H1 (cell line): ENCODE data around the gene RGS9BP. TPM values are rescaled to one million over a fixed set of nuclear protein-coding genes. Genes with fewer than 3 reads are reported as not detected.

Experiments
- ASH2L ChIP-seq: fragments of 200-600, 300-600 bp; sonication (generic); IDR thresholded peaks from one replicate; pipeline ENCODE4 v1.7.1; 2017; ENCODE audit warnings: low read length
- KDM5A ChIP-seq: fragments of 200-600 bp; IDR thresholded peaks from 2 replicates; pipeline ENCODE4 v1.7.1; 2012; ENCODE audit warnings: mild to moderate bottlenecking, low read length, inconsistent platforms, mixed read lengths
- SP2 ChIP-seq: IDR thresholded peaks from 2 replicates; pipeline ENCODE4 v1.6.1; 2012; ENCODE audit warnings: mild to moderate bottlenecking, low read length, inconsistent platforms
- TEAD4 ChIP-seq: IDR thresholded peaks from 2 replicates; pipeline ENCODE4 v1.6.1; 2012; ENCODE audit warnings: low read depth, low read length, inconsistent platforms, mixed read lengths
- polyA plus RNA-seq, 7 experiments: library from polyadenylated mRNA; depleted of rRNA in 3 of 7; stranded (reverse) in 5 of 7; unstranded in 2 of 7; fragments of >200 nt in 5 of 7; fragments of 200-250 nt in 2 of 7; gene quantifications; 1 replicate in 5 of 7; 2 replicates in 1 of 7; 4 replicates in 1 of 7; pipeline versions ENCODE4 v1.2.1 to v1.2.3, GENCODE V29; 2011 to 2013; ENCODE audit warnings: missing spikeins in 2 of 7, mixed read lengths in 2 of 7
- total RNA-seq: library from RNA; stranded (reverse); fragmentation: NEBNext Ultra II Directional; extraction: Animal tissue kit (Norgen Biotek cat#: 25700); gene quantifications from 2 replicates; pipeline ENCODE4 v1.2.1, GENCODE V29; 2021
- TF ChIP-seq, protein P1 (sequence below): fragments of 300-600 bp; sonication (generic); IDR thresholded peaks from 2 replicates; pipeline ENCODE4 v1.7.1; 2012; ENCODE audit warnings: low read length, moderate library complexity, mild to moderate bottlenecking, inconsistent platforms; ENCODE audit not compliant: insufficient replicate concordance

RGS9BP gene
- total and polyA plus RNA-seq, 2 of the 8 experiments (the other 6 are each of a cell fraction or from before 2014, with no cell fraction given) = 0.11 to 0.26 TPM

DNA sequence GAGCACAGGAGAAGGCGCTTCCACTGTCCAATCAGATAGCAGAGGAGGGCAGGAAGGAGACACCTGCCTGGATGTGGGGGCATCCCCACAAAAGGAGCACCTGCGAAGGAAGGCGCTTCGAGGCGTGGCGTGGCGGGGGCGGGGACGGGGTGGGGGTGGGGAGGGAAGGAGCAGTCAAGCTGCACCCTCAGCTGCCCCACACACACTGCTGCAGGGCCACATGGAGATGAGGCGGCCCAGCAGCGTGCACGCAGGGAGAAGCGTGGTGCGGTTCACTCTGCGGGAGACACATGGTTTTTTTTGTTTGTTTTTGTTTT is 22.1 kb upstream of the RGS9BP start (continued):
- TF ChIP-seq, protein P1, sequence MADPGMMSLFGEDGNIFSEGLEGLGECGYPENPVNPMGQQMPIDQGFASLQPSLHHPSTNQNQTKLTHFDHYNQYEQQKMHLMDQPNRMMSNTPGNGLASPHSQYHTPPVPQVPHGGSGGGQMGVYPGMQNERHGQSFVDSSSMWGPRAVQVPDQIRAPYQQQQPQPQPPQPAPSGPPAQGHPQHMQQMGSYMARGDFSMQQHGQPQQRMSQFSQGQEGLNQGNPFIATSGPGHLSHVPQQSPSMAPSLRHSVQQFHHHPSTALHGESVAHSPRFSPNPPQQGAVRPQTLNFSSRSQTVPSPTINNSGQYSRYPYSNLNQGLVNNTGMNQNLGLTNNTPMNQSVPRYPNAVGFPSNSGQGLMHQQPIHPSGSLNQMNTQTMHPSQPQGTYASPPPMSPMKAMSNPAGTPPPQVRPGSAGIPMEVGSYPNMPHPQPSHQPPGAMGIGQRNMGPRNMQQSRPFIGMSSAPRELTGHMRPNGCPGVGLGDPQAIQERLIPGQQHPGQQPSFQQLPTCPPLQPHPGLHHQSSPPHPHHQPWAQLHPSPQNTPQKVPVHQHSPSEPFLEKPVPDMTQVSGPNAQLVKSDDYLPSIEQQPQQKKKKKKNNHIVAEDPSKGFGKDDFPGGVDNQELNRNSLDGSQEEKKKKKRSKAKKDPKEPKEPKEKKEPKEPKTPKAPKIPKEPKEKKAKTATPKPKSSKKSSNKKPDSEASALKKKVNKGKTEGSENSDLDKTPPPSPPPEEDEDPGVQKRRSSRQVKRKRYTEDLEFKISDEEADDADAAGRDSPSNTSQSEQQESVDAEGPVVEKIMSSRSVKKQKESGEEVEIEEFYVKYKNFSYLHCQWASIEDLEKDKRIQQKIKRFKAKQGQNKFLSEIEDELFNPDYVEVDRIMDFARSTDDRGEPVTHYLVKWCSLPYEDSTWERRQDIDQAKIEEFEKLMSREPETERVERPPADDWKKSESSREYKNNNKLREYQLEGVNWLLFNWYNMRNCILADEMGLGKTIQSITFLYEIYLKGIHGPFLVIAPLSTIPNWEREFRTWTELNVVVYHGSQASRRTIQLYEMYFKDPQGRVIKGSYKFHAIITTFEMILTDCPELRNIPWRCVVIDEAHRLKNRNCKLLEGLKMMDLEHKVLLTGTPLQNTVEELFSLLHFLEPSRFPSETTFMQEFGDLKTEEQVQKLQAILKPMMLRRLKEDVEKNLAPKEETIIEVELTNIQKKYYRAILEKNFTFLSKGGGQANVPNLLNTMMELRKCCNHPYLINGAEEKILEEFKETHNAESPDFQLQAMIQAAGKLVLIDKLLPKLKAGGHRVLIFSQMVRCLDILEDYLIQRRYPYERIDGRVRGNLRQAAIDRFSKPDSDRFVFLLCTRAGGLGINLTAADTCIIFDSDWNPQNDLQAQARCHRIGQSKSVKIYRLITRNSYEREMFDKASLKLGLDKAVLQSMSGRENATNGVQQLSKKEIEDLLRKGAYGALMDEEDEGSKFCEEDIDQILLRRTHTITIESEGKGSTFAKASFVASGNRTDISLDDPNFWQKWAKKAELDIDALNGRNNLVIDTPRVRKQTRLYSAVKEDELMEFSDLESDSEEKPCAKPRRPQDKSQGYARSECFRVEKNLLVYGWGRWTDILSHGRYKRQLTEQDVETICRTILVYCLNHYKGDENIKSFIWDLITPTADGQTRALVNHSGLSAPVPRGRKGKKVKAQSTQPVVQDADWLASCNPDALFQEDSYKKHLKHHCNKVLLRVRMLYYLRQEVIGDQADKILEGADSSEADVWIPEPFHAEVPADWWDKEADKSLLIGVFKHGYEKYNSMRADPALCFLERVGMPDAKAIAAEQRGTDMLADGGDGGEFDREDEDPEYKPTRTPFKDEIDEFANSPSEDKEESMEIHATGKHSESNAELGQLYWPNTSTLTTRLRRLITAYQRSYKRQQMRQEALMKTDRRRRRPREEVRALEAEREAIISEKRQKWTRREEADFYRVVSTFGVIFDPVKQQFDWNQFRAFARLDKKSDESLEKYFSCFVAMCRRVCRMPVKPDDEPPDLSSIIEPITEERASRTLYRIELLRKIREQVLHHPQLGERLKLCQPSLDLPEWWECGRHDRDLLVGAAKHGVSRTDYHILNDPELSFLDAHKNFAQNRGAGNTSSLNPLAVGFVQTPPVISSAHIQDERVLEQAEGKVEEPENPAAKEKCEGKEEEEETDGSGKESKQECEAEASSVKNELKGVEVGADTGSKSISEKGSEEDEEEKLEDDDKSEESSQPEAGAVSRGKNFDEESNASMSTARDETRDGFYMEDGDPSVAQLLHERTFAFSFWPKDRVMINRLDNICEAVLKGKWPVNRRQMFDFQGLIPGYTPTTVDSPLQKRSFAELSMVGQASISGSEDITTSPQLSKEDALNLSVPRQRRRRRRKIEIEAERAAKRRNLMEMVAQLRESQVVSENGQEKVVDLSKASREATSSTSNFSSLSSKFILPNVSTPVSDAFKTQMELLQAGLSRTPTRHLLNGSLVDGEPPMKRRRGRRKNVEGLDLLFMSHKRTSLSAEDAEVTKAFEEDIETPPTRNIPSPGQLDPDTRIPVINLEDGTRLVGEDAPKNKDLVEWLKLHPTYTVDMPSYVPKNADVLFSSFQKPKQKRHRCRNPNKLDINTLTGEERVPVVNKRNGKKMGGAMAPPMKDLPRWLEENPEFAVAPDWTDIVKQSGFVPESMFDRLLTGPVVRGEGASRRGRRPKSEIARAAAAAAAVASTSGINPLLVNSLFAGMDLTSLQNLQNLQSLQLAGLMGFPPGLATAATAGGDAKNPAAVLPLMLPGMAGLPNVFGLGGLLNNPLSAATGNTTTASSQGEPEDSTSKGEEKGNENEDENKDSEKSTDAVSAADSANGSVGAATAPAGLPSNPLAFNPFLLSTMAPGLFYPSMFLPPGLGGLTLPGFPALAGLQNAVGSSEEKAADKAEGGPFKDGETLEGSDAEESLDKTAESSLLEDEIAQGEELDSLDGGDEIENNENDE = no peak
- TF ChIP-seq SP2 (no peak), ASH2L (no peak), TEAD4 (no peak), KDM5A (no peak)
- TF ChIP-seq, all 59 proteins: peak for 0
